NCI-H1417 (cell line): ENCODE measurements around the gene UNC5B.

Experiments
- DNase-seq, 3 experiments: peaks; one replicate each; lab custom pipeline; 2025; lab: John Stamatoyannopoulos, UW

Gene UNC5B

GRCh38 chr10:71212318-71213126 lies at the start of gene UNC5B:
Gene UNC5B (plus strand): TSS chr10:71212570. CDS start chr10:71212986, 416 bp downstream.
- DNase-seq, result peak; percentile 86 to 91 (median 91)

- DNase-seq, result no peak
These were observed 38.9 kb upstream of the UNC5B start for GRCh38 chr10:71173466-71173865.

DNA sequence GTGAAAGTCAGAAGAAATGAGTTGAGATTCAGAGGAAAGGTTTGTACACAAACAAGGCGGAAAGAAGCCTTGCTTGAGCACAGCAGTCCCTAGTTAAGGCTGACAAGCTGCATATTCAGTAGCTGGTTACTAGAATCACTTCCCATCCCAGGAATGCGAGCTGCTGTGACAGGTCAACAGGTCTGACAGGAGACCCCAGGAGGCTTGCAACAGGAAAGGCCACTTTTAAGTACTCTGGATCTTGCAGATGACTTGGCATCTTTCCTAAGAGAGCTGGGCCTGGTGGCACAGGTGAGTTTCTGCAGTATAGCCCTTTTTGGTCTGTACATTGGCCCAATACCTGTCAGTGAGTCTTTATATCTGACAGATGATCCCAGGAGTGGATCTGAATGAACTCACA lies 35.7 kb upstream of the UNC5B start:
- no peak for DNase-seq

DNA sequence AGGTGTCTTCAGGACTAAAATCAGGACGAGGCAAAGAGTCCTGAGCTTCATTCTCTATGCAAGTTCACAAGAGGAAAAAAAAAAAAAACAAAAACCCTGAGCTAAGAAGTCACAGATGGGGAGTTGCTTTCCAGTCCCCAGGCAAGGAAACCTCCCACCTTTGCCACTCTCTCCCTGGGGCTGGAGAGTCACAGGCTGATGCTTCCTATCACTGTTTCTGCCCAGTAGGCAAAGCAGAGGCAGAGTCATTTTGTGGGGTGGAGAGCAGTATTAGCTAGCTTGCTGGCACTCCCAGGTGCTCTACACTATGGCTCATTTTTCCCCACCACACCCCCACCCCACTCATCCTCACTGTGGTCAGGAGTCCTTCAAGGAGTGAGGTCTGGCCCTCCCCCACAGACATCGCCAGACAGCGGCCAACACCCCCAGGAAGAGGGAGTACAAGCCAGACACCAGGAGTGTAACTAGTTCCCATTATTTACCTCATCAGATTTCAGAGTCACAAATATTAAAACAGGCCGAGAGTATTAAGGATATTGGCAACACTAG lies 34.6 kb upstream of the UNC5B start:
- DNase-seq, result no peak

DNA sequence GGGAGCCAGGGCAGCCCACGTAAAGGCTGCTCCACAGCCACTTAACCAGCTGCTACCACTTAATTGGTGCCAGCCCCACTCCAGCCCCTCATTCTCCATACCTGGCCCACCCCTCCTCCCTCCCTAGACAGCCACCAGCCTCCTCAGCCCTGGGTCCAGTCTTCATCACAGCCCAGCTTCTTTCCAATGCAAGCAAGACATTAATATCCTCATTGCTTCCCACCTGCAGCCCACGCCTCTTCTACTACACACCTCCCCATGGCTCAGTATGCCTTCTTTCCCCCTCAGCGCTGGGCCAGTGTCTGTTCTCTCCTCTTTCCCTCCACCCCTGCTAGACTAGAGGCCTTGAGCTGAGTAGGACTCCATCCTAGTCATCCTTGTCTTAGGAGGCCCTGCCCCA lies 33.5 kb upstream of the UNC5B start:
- DNase-seq, result peak in 1 of 3 experiments; percentile 0

GRCh38 chr10:71179382-71179781 lies 33.0 kb upstream of the UNC5B start:
- DNase-seq, result no peak

DNA sequence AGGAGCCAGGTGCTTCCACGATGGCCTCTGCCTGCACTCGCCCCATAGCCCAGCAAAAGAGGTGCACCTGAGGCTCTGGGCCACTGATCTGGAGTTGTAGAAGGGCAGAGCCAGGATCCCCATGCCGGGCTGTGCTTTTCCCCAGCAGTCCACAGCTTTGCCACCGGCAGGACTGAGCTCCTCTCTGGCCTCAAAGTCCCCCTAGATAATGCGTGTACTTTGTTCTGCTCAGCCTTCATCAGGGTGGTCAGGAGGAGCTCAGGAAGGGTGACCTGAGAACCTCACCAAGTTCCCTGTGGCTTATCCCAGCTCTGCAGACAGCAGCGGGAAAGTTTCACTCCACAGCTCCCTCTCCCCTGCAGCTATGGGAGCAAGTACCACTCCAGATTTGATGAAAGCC lies 27.9 kb upstream of the UNC5B start:
- DNase-seq, result no peak

- DNase-seq, result no peak
These were observed 27.2 kb upstream of the UNC5B start for GRCh38 chr10:71185209-71185608.

GRCh38 chr10:71187197-71187596 lies 25.2 kb upstream of the UNC5B start:
- DNase-seq, result no peak

DNA sequence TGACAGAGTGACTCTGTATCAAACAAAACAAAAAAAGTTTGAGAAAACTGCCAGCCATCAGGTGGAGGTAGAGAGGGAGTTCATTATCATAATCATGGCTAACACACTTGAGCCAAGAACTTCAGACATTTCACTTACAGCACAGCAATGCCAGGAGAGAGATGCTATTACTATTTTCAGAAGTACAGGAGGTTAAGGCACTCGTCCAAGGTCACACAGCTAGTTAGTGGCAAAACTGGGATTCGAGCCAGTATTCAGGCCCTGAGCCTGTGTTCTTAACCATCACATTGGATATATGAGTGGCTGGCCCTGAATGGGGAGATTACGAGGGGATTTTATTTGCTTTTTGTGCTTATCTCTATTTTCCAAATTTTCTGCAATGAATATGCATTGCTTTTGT lies 24.8 kb upstream of the UNC5B start:
- DNase-seq, result no peak

- no peak for DNase-seq
These were observed 24.2 kb upstream of the UNC5B start for GRCh38 chr10:71188201-71188600.

DNA sequence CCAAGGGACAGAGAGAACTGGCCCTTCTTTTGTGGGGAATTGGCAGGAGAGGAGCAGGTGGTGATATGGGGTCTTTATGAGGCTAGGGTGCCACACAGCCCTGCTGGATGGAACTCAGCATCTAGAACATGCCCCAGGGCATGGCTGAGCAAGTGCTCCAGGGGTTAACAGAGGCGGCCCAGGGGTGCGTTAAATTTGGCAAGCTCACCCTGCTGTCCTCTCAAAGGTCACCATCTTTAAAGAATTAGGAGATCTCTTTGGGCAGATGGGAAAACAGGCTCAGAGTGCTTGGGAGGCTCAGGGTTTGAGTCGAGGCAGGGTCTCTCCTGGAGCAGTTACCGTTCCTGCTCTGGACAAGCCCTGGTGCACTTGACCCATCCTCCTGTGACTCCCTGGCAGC lies 21.4 kb upstream of the UNC5B start:
- DNase-seq, result no peak

DNA sequence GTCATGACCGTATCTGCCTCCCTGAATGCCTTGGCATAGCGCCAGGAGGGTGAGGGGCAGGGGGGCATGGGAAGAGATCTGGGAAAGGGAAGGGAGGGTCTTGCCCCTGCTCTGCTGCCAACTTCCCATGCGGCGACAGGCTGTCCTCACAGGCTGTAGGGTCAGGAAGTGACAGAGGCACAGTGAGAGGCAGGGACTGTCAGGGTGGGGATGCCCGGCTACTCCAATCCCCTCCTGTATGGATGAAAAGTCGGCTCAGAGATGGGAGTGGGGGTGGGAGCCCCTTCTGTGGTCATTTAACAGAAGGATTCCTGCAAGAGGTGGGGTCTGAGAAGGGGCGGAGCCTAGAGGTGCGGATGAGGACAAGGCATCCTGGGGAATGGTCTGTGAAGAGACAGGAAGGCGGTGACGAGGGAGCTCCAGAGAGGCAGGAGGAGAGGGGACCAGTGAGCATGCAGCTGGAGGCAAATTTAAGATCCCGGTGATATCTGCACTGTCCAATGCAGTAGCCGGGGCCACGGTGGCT lies 20.8 kb upstream of the UNC5B start:
- DNase-seq, result peak in 1 of 3 experiments; percentile 4

GRCh38 chr10:71193516-71193915 lies 18.9 kb upstream of the UNC5B start:
- DNase-seq, result no peak

GRCh38 chr10:71197955-71198354 lies 14.4 kb upstream of the UNC5B start:
- no peak for DNase-seq

DNA sequence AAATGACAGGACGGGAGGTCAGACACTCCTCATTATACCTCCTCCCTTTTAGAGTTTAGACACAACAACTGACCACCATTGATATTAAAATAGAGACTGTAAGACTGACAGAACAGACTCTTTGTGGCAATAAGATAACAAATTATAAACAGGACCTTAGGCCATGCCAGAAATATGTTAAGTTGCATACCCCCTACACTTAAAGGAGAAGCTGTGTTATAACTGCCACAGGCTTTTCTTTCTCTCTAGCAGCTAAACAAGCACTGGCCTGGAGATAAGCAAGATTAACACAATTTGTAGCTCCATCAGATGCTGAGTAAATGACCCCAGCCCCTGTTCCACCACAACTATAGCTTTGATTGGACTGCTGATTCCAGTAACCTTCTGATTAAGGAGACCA lies 10.5 kb upstream of the UNC5B start:
- DNase-seq, result no peak

DNA sequence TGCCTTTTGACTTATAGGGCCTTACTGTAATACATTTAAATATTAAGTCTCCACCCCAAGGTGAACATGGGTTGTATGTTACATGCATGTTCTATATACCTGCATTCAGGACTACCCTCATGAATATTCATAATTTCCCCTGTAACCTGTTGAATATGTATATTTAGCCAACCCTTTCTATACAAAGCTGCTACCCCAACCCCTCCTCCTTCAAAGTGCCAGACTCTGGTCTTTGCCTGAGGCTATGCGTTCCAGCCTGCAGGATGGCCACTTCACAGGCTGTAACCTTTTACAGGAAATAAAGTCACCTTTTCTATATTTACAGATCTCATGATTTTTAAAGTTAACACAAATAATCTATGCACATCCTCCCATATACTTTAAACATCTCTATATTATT lies 10.1 kb upstream of the UNC5B start:
- peak in 1 of 3 experiments; percentile 16 for DNase-seq

GRCh38 chr10:71203124-71203523 lies 9.2 kb upstream of the UNC5B start:
- DNase-seq, result no peak

- no peak for DNase-seq
These were observed 8.7 kb upstream of the UNC5B start for GRCh38 chr10:71203716-71204115.

- DNase-seq, result no peak
These were observed 7.6 kb upstream of the UNC5B start for GRCh38 chr10:71204746-71205145.

GRCh38 chr10:71205468-71205867 lies 6.9 kb upstream of the UNC5B start:
- DNase-seq, result no peak

DNA sequence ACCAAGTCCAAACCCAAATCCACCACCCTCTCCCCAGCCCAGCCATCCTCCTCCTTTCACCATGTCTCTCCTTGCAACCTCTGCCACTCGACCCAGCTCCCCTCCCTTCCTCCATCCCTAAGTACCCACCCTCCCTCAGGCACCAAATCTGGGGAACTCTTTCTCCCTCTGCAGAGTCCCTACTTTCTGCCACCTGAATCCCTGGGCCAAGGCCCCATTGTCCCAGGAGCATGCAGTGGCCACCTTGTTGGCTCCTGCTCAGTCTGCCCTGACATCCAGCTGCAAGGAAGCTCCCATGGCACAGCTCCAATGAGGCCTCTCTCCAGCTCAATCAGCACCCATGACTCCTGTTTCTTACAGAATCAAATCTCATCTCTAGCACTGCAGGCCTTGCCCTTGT lies 5.5 kb upstream of the UNC5B start:
- DNase-seq, result no peak

DNA sequence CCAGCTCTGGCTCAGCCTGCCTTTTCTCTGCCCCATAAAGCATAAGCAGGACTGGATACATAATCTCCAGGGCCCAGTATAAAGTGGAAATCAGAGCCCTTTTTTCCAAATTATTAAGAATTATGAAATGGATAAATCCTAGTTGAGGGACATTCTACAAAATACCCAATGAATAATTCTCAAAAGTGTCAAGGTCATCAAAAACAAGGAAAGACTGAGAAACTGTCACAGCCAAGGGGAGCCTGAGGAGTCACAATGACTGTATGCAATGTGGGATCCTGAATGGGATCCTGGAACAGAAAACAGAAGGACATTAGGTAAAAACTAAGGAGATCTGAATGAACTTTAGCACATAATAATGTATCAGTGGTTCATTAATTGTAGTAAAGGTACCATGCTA lies 4.8 kb upstream of the UNC5B start:
- no peak for DNase-seq

DNA sequence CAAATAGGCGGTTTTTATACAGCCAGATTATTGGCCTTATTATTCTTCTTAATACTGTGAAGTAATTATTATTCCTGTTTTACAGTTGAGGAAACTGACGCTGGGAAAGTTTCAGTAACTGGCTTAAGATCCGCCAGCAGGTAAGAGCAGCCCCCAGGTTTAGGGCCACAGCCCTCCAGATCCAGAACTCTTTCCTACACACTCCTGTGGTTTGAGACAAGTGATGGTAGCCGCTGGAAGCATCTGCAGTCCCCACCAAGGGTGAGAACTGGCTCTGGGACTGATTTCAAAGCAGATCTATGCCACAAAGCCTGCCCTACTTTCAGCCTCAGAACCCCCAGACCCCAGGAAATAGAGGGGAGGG lies 3.0 kb upstream of the UNC5B start:
- no peak for DNase-seq
